Right lobe of liver (tissue), 6 donors: ENCODE measurements around the gene PTRHD1. TPM values are rescaled to one million over a fixed set of nuclear protein-coding genes. Genes with fewer than 3 reads are reported as not detected.

ENCODE experiments used
- ATAC-seq, 4 donors: fragments of 200-7000 bp; cut with Tn5 transposase; one replicate each; pipeline ENCODE4 v1.9.1; 2020; ENCODE audit warnings: mild to moderate bottlenecking in 4 of 4, moderate library complexity in 4 of 4
- DNase-seq, 3 donors: peaks; one replicate each; pipeline ENCODE4 v3.0.0-alpha.2; 2020
- H3K27ac ChIP-seq, 3 donors: fragments of 200-600 bp; one replicate each; pipeline ENCODE4 v1.8.0; 2022
- H3K27me3 ChIP-seq, 2 donors: fragments of 200-600 bp; one replicate each; pipeline ENCODE4 v1.8.0; 2022
- H3K36me3 ChIP-seq, 4 donors: fragments of 200-600 bp; sonication (generic) in 1 of 4; one replicate each; pipeline versions ENCODE4 v1.5.1 to v1.8.0; 2017 to 2022; ENCODE audit warnings: control low read depth in 1 of 4
- H3K4me1 ChIP-seq, 4 donors: fragments of 200-600 bp; sonication (generic) in 1 of 4; one replicate each; pipeline versions ENCODE4 v1.5.1 to v1.8.0; 2017 to 2022; ENCODE audit warnings: control low read depth in 1 of 4
- H3K4me3 ChIP-seq, 3 donors: fragments of 200-600 bp; one replicate each; pipeline ENCODE4 v1.8.0; 2022
- H3K9me3 ChIP-seq, 4 donors: fragments of 200-600 bp; sonication (generic) in 1 of 4; one replicate each; pipeline versions ENCODE4 v1.5.1 to v1.8.0; 2017 to 2022; ENCODE audit warnings: control low read depth in 1 of 4
- CTCF ChIP-seq, 4 donors: fragments of 200-600 bp in 3 of 4; fragments of 450-650 bp in 1 of 4; IDR thresholded peaks; one replicate each; pipeline versions ENCODE4 v1.5.1 to v1.8.0; 2016 to 2022; ENCODE audit warnings: antibody characterized with exemption in 4 of 4, mild to moderate bottlenecking in 2 of 4
- POLR2A ChIP-seq: fragments of 450-650 bp; IDR thresholded peaks from one replicate; pipeline ENCODE4 v1.6.1; 2017; ENCODE audit warnings: antibody characterized with exemption, mild to moderate bottlenecking
- WGBS: methylation state at CpG from one replicate; pipeline ENCODE4 v1.1.6; 2018; ENCODE audit warnings: low coverage, low lambda C conversion rate; ENCODE audit not compliant: insufficient coverage; ENCODE audit errors: missing lambda C conversion rate; 5-methylcytosine and 5-hydroxymethylcytosine counted together
- intact Hi-C, 2 donors: fragments of 100-400 bp; cut with DNase I; formaldehyde crosslinking; loops; one replicate each; pipeline versions ENCODE4 v1.11.2 to v1.14.1; 2022
- total RNA-seq, 6 experiments: library from RNA; depleted of rRNA in 2 of 6; stranded (reverse); fragments of >200 nt in 2 of 6; fragmentation: NEBNext Ultra II Directional in 3 of 6; extraction: Animal tissue kit (Norgen Biotek cat#: 25700) in 3 of 6; gene quantifications; one replicate each; pipeline versions ENCODE4 v1.1.0 to v1.2.4, GENCODE V29; 2016 to 2023
- donor health status: DM: no; HTN: yes; CAD: no.
- donor health status: DM: no; HTN: no; CAD: no.
- donor health status: DM: no; HTN: no; CAD: no.
- donor health status: DM: no; HTN: yes; CAD: no.
- donor health status: DM: no; HTN: yes; CAD: no.

PTRHD1 gene
- total RNA-seq, 6 experiments from 2014 or later: 10.1 to 16.4 (median 15.3) TPM

GRCh38 chr2:24785671-24786321 is 7.4 kb downstream of the PTRHD1 start:
- ATAC-seq (peak; percentile 14 to 61 (median 40)), DNase-seq (no peak)
- no peak overlapping the region for H3K4me3 ChIP-seq
- no peaks in the 10 kb centered on the region for H3K4me1 ChIP-seq
- TF ChIP-seq POLR2A (no peak), CTCF (IDR thresholded peaks at IDR 0.05) (no peak)
- 72% methylated on average over 3 of the region's 6 CpGs for WGBS
- no peaks in the 10 kb centered on the region for H3K27me3 ChIP-seq
- no peak overlapping the region for H3K27ac ChIP-seq
- no peaks in the 10 kb centered on the region for H3K9me3 ChIP-seq
- no peaks in the 10 kb centered on the region for H3K36me3 ChIP-seq
- intact Hi-C loops: no loop called here

GRCh38 chr2:24783641-24784040 is 9.6 kb downstream of the PTRHD1 start:
- H3K4me3 ChIP-seq: no peak overlapping the region
- WGBS: 100% methylated on average over 2 of the region's 3 CpGs
- intact Hi-C loops: no loop called here

GRCh38 chr2:24779116-24779515 is 14.1 kb downstream of the PTRHD1 start:
- intact Hi-C loops: no loop called here
- TF ChIP-seq CTCF (IDR thresholded peaks at IDR 0.05) (no peak), POLR2A (no peak)
- DNase-seq (no peak), ATAC-seq (peak in 3 of 4 donors; percentile 27 to 41 (median 31))
- WGBS: 48% methylated on average over 2 of the region's 2 CpGs
- H3K36me3 ChIP-seq: no peaks in the 10 kb centered on the region
- H3K27ac ChIP-seq: no peak overlapping the region
- H3K4me3 ChIP-seq: no peak overlapping the region
- H3K9me3 ChIP-seq: no peaks in the 10 kb centered on the region
- H3K27me3 ChIP-seq: no peaks in the 10 kb centered on the region
- H3K4me1 ChIP-seq: no peaks in the 10 kb centered on the region

More at GRCh38 chr2:24783641-24784040, 9.6 kb downstream of the PTRHD1 start:
- ATAC-seq: no peak
- no peaks in the 10 kb centered on the region for H3K4me1 ChIP-seq
- DNase-seq: no peak
- H3K9me3 ChIP-seq: no peaks in the 10 kb centered on the region
- no peaks in the 10 kb centered on the region for H3K27me3 ChIP-seq
- H3K27ac ChIP-seq: no peak overlapping the region
- H3K36me3 ChIP-seq: no peaks in the 10 kb centered on the region
- TF ChIP-seq CTCF (IDR thresholded peaks at IDR 0.05) (no peak), POLR2A (no peak)

- Histone ChIP-seq H3K9me3 (no peaks in the 10 kb centered on the region), H3K27me3 (no peaks in the 10 kb centered on the region), H3K27ac (no peak overlapping the region), H3K4me1 (no peaks in the 10 kb centered on the region), H3K4me3 (no peak overlapping the region), H3K36me3 (peaks cover 0 to 3% (median 0%) of the 10 kb centered on the region in 4 donors)
- ATAC-seq (no peak), DNase-seq (no peak)
- 81% methylated on average over 3 of the region's 3 CpGs for WGBS
- intact Hi-C loops: no loop called here
- TF ChIP-seq POLR2A: no peak
- no peak for TF ChIP-seq CTCF (IDR thresholded peaks at IDR 0.05)
Observed at GRCh38 chr2:24774373-24774772, 18.8 kb downstream of the PTRHD1 start.
